C4-2B (cell line): Measurements from ENCODE around the gene TSHR.

ENCODE experiments used
- CTCF ChIP-seq: fragments of 450-650 bp; conservative IDR thresholded peaks from 2 replicates; pipeline ENCODE4 v1.5.1; 2017; ENCODE audit warnings: mild to moderate bottlenecking
- ZFX ChIP-seq: fragments of 450-650 bp; IDR thresholded peaks from 2 replicates; pipeline ENCODE4 v1.6.1; 2017

GRCh38 chr14:80992580-80992979 is 37.2 kb downstream of the TSHR start:
- TF ChIP-seq CTCF (no peak), ZFX (no peak)
